WTC11 (cell line): ENCODE data around the gene PRKN.

Experiments
- MAX ChIP-seq: sonication (generic); formaldehyde crosslinking; IDR thresholded peaks from 2 replicates; pipeline ENCODE4 v1.8.0; 2022; ENCODE audit warnings: mild to moderate bottlenecking, missing genetic modification reagents
- SP1 ChIP-seq: sonication (generic); formaldehyde crosslinking; conservative IDR thresholded peaks from 2 replicates; pipeline ENCODE4 v1.8.1; 2022; ENCODE audit warnings: missing genetic modification reagents
- TF ChIP-seq, protein P1 (sequence below): fragments of 200-600 bp; IDR thresholded peaks from 2 replicates; pipeline ENCODE4 v1.8.0; 2022; ENCODE audit warnings: antibody characterized with exemption

DNA sequence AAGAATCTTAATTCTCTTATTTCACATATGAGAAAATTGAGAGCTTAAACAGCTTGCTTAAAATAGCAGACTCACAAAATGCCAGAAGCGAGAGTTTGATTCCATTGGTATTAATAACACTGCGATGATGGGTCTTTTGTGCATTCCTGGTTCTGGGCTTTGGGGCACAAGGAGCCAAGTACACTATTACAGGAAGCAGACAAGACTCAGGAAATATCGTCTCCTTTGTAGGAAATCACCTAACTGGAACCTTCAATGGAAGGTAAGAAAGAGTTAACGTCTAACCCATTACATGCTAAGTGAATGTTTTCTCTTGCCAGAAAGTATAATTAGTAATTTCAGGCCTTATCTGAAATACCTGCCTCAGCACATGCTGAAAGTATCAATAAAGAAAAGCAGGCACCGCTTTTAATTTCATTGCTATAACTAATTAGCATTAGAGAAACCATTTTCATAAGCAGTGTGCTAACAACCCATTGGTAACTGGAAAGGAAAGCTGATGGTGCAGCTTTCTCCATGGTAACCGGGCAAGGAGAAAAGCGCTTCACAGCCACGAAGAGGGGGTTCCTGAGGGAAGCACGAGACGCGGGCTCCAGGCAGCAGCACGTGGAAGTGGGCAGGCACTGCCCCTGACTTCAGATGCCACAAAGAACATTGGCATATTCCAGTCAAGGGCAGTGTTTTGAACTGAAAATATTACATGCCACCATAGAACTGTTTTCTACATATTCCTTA is 1247.0 kb downstream of the PRKN start:
- TF ChIP-seq, protein P1, sequence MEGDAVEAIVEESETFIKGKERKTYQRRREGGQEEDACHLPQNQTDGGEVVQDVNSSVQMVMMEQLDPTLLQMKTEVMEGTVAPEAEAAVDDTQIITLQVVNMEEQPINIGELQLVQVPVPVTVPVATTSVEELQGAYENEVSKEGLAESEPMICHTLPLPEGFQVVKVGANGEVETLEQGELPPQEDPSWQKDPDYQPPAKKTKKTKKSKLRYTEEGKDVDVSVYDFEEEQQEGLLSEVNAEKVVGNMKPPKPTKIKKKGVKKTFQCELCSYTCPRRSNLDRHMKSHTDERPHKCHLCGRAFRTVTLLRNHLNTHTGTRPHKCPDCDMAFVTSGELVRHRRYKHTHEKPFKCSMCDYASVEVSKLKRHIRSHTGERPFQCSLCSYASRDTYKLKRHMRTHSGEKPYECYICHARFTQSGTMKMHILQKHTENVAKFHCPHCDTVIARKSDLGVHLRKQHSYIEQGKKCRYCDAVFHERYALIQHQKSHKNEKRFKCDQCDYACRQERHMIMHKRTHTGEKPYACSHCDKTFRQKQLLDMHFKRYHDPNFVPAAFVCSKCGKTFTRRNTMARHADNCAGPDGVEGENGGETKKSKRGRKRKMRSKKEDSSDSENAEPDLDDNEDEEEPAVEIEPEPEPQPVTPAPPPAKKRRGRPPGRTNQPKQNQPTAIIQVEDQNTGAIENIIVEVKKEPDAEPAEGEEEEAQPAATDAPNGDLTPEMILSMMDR = no peak
- TF ChIP-seq SP1 = no peak
- no peak for TF ChIP-seq MAX
